Karpas-422 (cell line): ENCODE measurements around the gene CDKAL1. TPM values are rescaled to one million over a fixed set of nuclear protein-coding genes. Genes with fewer than 3 reads are reported as not detected.

Experiments used
- DNase-seq: peaks from one replicate; pipeline ENCODE4 v3.0.0-alpha.2; 2015
- H2AFZ ChIP-seq: fragments of 200-600 bp; sonication (generic); 2 replicates; pipeline ENCODE4 v1.6.1; 2014; ENCODE audit warnings: antibody characterized with exemption, low read length, mixed read lengths
- H3K27ac ChIP-seq: fragments of 200-600 bp; sonication (generic); 2 replicates; pipeline ENCODE4 v1.5.1; 2014; ENCODE audit warnings: mild to moderate bottlenecking, low read length, moderate library complexity
- H3K27me3 ChIP-seq: fragments of 200-600 bp; sonication (generic); 2 replicates; pipeline ENCODE4 v1.6.1; 2014; ENCODE audit warnings: low read length, mixed read lengths
- H3K36me3 ChIP-seq: fragments of 200-600 bp; sonication (generic); 2 replicates; pipeline ENCODE4 v1.6.1; 2014; ENCODE audit warnings: low read length, mixed read lengths; ENCODE audit not compliant: insufficient read depth
- H3K4me1 ChIP-seq: fragments of 200-600 bp; sonication (generic); 2 replicates; pipeline ENCODE4 v1.6.1; 2014; ENCODE audit warnings: mild to moderate bottlenecking, low read length, mixed read lengths
- H3K4me2 ChIP-seq: fragments of 200-600 bp; sonication (generic); 2 replicates; pipeline ENCODE4 v1.6.1; 2014; ENCODE audit warnings: low read length, low read depth, mild to moderate bottlenecking; ENCODE audit not compliant: poor library complexity, severe bottlenecking
- H3K4me3 ChIP-seq: fragments of 200-600 bp; sonication (generic); 2 replicates; pipeline ENCODE4 v1.5.1; 2014; ENCODE audit warnings: mild to moderate bottlenecking, antibody characterized with exemption, low read length, mixed read lengths
- H3K79me2 ChIP-seq: fragments of 200-600 bp; sonication (generic); 2 replicates; pipeline ENCODE4 v1.6.1; 2014; ENCODE audit warnings: mild to moderate bottlenecking, low read length, mixed read lengths
- H3K9ac ChIP-seq: fragments of 200-600 bp; sonication (generic); 2 replicates; pipeline ENCODE4 v1.6.0; 2014; ENCODE audit warnings: low read length
- H3K9me2 ChIP-seq: fragments of 200-600 bp; sonication (generic), shearing (Covaris generic); replicated peaks from 2 replicates; pipeline ENCODE4 v1.6.0; 2014; ENCODE audit warnings: mild to moderate bottlenecking, low read length, moderate library complexity; ENCODE audit not compliant: insufficient read depth
- H3K9me3 ChIP-seq: fragments of 300-700, 200-600 bp; sonication (generic); 2 replicates; pipeline ENCODE4 v1.6.1; 2014; ENCODE audit warnings: low read length, mixed read lengths
- H4K20me1 ChIP-seq: fragments of 200-600 bp; sonication (generic); 2 replicates; pipeline ENCODE4 v1.6.1; 2014; ENCODE audit warnings: mild to moderate bottlenecking, antibody characterized with exemption, low read length, low read depth; ENCODE audit not compliant: insufficient read depth
- total RNA-seq: library from RNA; depleted of rRNA; stranded (reverse); fragments of >200 nt; shearing (Covaris generic); gene quantifications from 2 replicates; pipeline ENCODE4 v1.2.3, GENCODE V29; 2014; ENCODE audit warnings: low replicate concordance

The CDKAL1 gene
- total RNA-seq, 1 experiment from 2014 or later = 23.7 TPM

GRCh38 chr6:21147995-21148394 is 613.7 kb downstream of the CDKAL1 start:
- Histone ChIP-seq H3K9me3 (no peaks in the 10 kb centered on the region), H3K4me2 (no peak overlapping the region), H3K27me3 (no peaks in the 10 kb centered on the region), H3K36me3 (no peaks in the 10 kb centered on the region), H2AFZ (no peak overlapping the region), H3K4me1 (no peaks in the 10 kb centered on the region), H4K20me1 (no peaks in the 10 kb centered on the region), H3K4me3 (no peak overlapping the region), H3K9ac (no peak overlapping the region), H3K27ac (no peak overlapping the region), H3K9me2 (no peaks in the 10 kb centered on the region), H3K79me2 (no peaks in the 10 kb centered on the region)
- no peak for DNase-seq

GRCh38 chr6:21149470-21149869 is 615.2 kb downstream of the CDKAL1 start:
- no peak overlapping the region for H2AFZ ChIP-seq
- H3K9ac ChIP-seq = no peak overlapping the region
- H3K4me2 ChIP-seq = no peak overlapping the region
- H3K79me2 ChIP-seq = no peaks in the 10 kb centered on the region
- H3K4me3 ChIP-seq = no peak overlapping the region
- no peak overlapping the region for H3K27ac ChIP-seq
- H3K9me3 ChIP-seq = no peaks in the 10 kb centered on the region
- H3K9me2 ChIP-seq = no peaks in the 10 kb centered on the region
- no peaks in the 10 kb centered on the region for H4K20me1 ChIP-seq
- no peaks in the 10 kb centered on the region for H3K4me1 ChIP-seq
- no peaks in the 10 kb centered on the region for H3K27me3 ChIP-seq
- no peaks in the 10 kb centered on the region for H3K36me3 ChIP-seq
- DNase-seq = no peak

GRCh38 chr6:21150667-21151066 is 616.4 kb downstream of the CDKAL1 start:
- no peak overlapping the region for H3K9ac ChIP-seq
- H2AFZ ChIP-seq = no peak overlapping the region
- H3K9me3 ChIP-seq = no peaks in the 10 kb centered on the region
- no peak overlapping the region for H3K4me3 ChIP-seq
- no peaks in the 10 kb centered on the region for H3K4me1 ChIP-seq
- H3K4me2 ChIP-seq = no peak overlapping the region
- H3K27ac ChIP-seq = no peak overlapping the region
- H3K9me2 ChIP-seq = no peaks in the 10 kb centered on the region
- H3K36me3 ChIP-seq = no peaks in the 10 kb centered on the region
- no peaks in the 10 kb centered on the region for H3K27me3 ChIP-seq
- DNase-seq = no peak
- no peaks in the 10 kb centered on the region for H4K20me1 ChIP-seq
- H3K79me2 ChIP-seq = no peaks in the 10 kb centered on the region

- Histone ChIP-seq H3K9me2 (no peaks in the 10 kb centered on the region), H3K4me2 (no peak overlapping the region)
These were observed 616.9 kb downstream of the CDKAL1 start for GRCh38 chr6:21151119-21151518.

GRCh38 chr6:21151530-21151929 is 617.3 kb downstream of the CDKAL1 start:
- Histone ChIP-seq H3K79me2 (no peaks in the 10 kb centered on the region), H3K27ac (no peak overlapping the region), H3K4me1 (no peaks in the 10 kb centered on the region), H3K27me3 (no peaks in the 10 kb centered on the region), H3K9ac (no peak overlapping the region), H3K4me2 (no peak overlapping the region), H3K9me3 (no peaks in the 10 kb centered on the region), H3K4me3 (no peak overlapping the region), H2AFZ (no peak overlapping the region), H4K20me1 (no peaks in the 10 kb centered on the region), H3K36me3 (no peaks in the 10 kb centered on the region), H3K9me2 (no peaks in the 10 kb centered on the region)
- no peak for DNase-seq

More at GRCh38 chr6:21151119-21151518, 616.9 kb downstream of the CDKAL1 start:
- Histone ChIP-seq H3K27ac (no peak overlapping the region), H3K4me3 (no peak overlapping the region), H3K27me3 (no peaks in the 10 kb centered on the region), H4K20me1 (no peaks in the 10 kb centered on the region), H3K9ac (no peak overlapping the region), H3K79me2 (no peaks in the 10 kb centered on the region), H3K9me3 (no peaks in the 10 kb centered on the region), H2AFZ (no peak overlapping the region), H3K4me1 (no peaks in the 10 kb centered on the region), H3K36me3 (no peaks in the 10 kb centered on the region)
- DNase-seq = no peak

- no peaks in the 10 kb centered on the region for H4K20me1 ChIP-seq
- H3K9ac ChIP-seq = no peak overlapping the region
- no peak overlapping the region for H3K27ac ChIP-seq
- H3K27me3 ChIP-seq = no peaks in the 10 kb centered on the region
- H3K4me2 ChIP-seq = no peak overlapping the region
- no peaks in the 10 kb centered on the region for H3K4me1 ChIP-seq
- H2AFZ ChIP-seq = no peak overlapping the region
- H3K36me3 ChIP-seq = no peaks in the 10 kb centered on the region
- DNase-seq = no peak
- no peak overlapping the region for H3K4me3 ChIP-seq
- no peaks in the 10 kb centered on the region for H3K79me2 ChIP-seq
- H3K9me3 ChIP-seq = no peaks in the 10 kb centered on the region
- H3K9me2 ChIP-seq = no peaks in the 10 kb centered on the region
These were observed 623.1 kb downstream of the CDKAL1 start for GRCh38 chr6:21157186-21157929.

- Histone ChIP-seq H3K27ac (no peak overlapping the region), H3K9me3 (no peaks in the 10 kb centered on the region), H3K79me2 (no peaks in the 10 kb centered on the region), H3K36me3 (no peaks in the 10 kb centered on the region), H3K27me3 (no peaks in the 10 kb centered on the region), H4K20me1 (no peaks in the 10 kb centered on the region), H2AFZ (no peak overlapping the region), H3K4me3 (no peak overlapping the region), H3K9me2 (no peaks in the 10 kb centered on the region), H3K4me1 (no peaks in the 10 kb centered on the region), H3K9ac (no peak overlapping the region), H3K4me2 (no peak overlapping the region)
- DNase-seq = no peak
These were observed 623.9 kb downstream of the CDKAL1 start for GRCh38 chr6:21158149-21158548.

GRCh38 chr6:21158873-21159272 is 624.6 kb downstream of the CDKAL1 start:
- no peak overlapping the region for H3K4me2 ChIP-seq
- H3K27me3 ChIP-seq = no peaks in the 10 kb centered on the region
- H2AFZ ChIP-seq = no peak overlapping the region
- DNase-seq = no peak
- no peak overlapping the region for H3K9ac ChIP-seq
- no peak overlapping the region for H3K4me3 ChIP-seq
- H3K9me2 ChIP-seq = no peaks in the 10 kb centered on the region
- H3K36me3 ChIP-seq = no peaks in the 10 kb centered on the region
- H3K4me1 ChIP-seq = no peaks in the 10 kb centered on the region
- no peak overlapping the region for H3K27ac ChIP-seq
- no peaks in the 10 kb centered on the region for H3K79me2 ChIP-seq
- no peaks in the 10 kb centered on the region for H4K20me1 ChIP-seq
- no peaks in the 10 kb centered on the region for H3K9me3 ChIP-seq
